GM18858 (cell line): ENCODE results near the gene C14orf132.

ENCODE experiments used
- ATAC-seq: cut with Tn5 transposase; IDR thresholded peaks from one replicate; pipeline ENCODE4 v1.9.1; 2021; ENCODE audit not compliant: unreplicated experiment

Gene C14orf132

DNA sequence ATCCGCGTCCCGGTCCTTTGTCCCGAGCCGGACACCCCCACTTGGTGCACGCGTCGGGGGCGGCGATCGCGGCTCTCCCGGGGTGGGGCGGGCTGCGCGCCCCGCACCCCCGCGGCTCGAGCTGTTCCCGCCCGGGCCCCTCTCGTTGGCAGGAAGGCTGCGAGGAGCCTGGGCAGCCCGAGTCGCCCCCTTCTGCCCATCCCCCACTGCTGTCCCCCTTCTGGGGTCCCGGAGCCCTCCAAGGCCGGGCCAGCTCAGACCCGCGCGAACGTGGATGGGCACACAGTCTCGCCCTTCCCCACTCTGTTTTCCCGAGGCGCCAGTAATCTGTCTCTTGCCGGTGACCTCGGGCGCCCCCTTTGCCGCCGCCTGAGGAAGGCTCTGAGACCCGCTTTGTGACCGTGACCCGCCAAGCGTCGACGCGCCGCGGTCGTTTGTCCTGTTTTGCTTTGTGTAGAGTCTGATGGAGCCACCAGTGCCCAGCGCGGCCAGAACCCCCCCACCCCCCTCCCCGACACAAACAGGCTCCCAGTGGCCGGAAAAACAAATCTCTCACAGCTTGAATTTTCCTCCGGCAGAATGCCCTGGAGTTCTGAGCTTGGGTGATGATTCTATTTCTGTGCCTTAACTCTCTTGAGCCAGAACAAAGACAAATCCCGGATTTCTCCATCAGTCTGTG lies 610 bp downstream of the C14orf132 start:
- ATAC-seq = no peak

DNA sequence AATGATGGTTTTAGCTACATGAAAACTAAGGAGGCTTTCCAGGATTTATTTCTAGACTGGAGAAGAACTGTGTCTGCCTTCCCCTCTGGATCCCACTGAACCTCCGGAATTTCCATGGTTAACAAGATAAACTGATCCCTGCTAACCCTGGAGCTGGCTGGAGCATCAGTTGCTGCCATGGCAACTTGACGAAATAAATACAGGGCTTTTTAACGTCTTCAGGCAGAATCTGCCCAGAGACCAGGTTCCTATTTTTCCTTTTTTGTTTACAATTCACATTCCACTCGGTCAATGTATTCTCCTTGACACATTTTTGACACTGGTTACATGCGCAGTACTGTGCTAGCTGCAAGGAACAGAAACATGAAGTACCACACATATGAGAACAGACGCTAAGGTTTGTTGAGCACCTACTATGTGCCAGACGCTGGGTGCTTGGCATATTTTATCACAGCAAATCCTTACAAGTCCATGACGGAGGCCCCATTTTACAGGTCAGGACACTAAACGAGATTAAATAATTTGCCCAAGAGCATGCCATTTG lies 1.7 kb downstream of the C14orf132 start:
- ATAC-seq = no peak

DNA sequence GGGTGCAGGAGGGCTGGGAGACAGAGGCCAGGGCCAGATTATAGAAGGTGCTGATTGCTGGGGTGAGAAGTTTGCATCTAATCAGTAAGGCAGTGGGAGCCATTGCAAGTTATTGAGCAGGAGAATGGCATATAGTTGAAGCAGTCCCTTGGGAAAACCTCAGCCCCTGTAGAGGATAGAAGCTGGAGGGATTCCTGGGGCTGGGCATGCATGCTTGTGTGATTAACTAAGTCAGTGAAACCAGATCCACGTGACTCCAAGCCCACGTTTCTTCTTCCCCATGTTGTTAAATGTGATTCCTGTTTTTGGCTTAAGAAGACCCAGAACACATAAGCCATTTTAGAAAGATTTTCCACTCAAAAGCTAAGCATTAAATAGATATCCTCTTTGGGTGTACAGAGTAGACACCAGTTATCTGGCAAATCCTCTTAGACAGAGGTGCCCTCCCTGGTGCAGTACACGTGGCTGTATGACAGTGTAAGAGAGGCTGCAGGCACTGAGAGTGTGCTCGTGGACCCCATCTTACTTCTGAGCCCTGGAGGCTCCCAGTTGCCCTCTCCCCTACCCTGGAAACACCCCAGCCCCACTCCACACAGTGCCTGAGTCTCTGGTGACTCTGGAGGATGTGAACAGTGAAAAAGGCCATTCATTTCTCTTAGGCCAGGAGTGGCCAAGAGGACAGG lies 3.2 kb downstream of the C14orf132 start:
- ATAC-seq = no peak

DNA sequence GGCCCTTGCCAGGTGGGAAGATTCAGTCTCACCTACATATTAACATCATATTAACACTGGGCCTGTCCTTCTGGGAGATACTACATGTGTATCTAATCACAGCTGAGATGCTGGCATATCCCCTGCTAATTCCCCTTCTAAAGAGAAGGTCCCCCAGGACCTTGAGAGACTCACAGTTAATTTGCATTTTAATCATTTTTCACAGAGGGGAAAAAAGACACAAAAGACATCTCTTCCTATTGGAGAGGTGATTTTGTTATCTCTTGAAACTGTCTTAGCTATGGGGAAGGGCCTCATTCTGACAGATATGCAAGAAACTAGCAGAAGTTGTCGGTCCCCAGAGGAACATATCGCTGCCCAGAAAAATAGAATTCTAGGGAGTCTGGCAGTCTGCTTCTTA lies 7.5 kb downstream of the C14orf132 start:
- ATAC-seq = no peak

GRCh38 chr14:96047101-96047500 lies 7.9 kb downstream of the C14orf132 start:
- no peak for ATAC-seq

DNA sequence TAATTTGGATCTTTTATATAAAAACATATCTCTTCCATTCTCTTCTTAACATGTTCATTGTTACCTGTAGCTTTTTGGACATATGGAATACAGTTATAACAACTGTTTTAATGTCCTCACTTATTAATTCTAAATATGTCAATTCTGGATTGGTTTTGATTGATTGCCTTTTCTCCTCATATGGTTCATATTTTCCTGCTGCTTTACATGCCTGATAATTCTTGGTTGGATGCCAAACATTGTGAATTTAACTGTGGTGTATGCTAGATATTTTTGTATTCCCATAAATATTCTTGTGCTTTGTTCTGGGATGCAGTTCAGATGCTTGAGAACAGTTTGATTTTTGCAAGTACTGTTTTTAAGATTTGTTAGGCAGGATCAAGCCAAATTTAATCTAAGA lies 10.8 kb downstream of the C14orf132 start:
- no peak for ATAC-seq

GRCh38 chr14:96050482-96050881 lies 11.3 kb downstream of the C14orf132 start:
- no peak for ATAC-seq

- no peak for ATAC-seq
Observed at GRCh38 chr14:96051231-96051630, 12.1 kb downstream of the C14orf132 start.

- no peak for ATAC-seq
Observed at GRCh38 chr14:96051642-96052540, 12.7 kb downstream of the C14orf132 start.

GRCh38 chr14:96052541-96053247 lies 13.5 kb downstream of the C14orf132 start:
- no peak for ATAC-seq

- no peak for ATAC-seq
Observed at GRCh38 chr14:96053248-96053599, 14.1 kb downstream of the C14orf132 start.

GRCh38 chr14:96053600-96054381 lies 14.6 kb downstream of the C14orf132 start:
- no peak for ATAC-seq

DNA sequence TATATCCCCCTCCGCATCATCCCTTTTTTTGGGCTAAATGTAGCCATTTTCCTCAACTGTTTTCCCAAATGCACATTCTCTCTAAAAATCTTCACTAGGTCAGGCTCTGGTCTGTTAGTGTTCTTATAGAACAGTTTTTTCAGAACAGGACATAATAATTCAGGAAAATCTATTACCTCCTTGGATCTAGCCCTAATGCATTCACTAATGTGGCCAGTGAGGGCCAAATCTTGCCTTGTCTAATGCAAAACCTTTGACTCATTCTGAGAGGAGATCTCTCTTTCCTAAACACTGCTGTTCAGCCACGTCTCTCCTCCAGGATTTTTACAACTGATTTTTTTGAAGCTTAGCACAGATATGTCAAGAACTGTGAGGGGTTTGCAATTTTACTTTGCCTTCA lies 15.5 kb downstream of the C14orf132 start:
- ATAC-seq = no peak

DNA sequence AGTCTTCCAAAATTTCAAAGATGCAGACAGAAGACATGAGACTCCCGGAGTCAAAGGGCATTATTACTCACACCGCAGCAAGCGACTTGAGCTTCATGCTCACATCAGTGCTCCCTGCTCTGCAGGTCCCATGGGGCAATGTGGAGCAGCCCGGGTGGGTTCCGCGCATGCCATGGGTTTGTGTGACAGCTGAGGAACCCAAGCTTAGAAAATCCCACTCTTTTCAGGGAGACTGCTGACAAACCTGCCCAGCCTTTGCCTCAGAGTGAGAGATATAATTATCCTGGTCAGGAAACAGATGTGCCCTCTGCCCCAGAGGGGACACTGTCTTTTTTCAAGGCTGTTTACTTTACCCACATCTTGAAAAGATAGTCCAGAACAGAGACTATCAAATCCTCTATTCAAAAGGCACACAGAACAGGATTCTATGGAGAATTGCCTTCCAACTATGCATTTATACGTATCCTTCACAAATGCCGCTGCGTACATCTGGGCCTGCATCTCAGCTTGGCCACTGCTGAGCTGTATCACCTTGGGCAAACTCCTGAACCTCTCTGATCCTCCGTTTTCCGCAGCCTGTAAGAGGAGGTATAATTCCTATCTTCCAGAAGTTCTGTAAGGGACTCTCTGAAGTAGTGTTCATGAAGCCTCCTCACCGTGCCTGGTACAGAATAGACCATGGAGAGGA lies 16.0 kb downstream of the C14orf132 start:
- ATAC-seq = no peak

DNA sequence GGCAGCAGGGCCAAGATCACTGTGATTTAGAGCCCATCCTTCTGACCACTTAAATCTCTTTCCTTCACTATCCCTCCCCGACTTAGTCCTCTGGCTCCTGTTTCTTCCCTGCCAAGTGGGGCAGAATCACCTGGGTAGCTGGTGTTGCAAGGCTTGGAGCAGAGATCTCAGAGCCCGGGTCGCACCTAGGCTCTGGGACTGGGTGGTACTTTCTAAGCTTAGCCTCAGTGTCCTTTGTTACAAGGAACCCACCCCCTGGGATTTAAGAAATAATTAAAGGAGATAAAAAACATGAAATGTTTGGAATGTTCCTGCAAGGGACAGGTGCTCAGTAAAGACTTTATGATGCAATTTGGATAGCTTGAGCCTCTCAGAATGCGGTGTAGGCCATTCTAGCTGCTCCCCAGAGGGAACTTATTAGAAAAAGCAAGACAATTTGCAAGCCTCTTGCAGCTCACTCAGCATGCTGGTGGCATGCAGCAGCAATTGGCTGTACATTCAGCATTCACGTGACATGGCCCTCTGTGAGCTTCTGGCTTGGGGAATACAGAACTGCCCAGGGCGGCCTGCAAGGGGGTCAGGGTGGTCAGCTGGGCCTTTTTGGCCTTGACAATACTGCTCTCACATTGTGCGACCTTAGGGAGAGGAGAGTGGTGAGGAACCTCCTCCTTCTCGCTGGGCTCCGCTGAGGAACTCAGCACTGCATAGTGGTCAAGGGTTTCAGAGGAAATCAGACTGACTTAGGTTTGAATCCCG lies 16.8 kb downstream of the C14orf132 start:
- no peak for ATAC-seq

DNA sequence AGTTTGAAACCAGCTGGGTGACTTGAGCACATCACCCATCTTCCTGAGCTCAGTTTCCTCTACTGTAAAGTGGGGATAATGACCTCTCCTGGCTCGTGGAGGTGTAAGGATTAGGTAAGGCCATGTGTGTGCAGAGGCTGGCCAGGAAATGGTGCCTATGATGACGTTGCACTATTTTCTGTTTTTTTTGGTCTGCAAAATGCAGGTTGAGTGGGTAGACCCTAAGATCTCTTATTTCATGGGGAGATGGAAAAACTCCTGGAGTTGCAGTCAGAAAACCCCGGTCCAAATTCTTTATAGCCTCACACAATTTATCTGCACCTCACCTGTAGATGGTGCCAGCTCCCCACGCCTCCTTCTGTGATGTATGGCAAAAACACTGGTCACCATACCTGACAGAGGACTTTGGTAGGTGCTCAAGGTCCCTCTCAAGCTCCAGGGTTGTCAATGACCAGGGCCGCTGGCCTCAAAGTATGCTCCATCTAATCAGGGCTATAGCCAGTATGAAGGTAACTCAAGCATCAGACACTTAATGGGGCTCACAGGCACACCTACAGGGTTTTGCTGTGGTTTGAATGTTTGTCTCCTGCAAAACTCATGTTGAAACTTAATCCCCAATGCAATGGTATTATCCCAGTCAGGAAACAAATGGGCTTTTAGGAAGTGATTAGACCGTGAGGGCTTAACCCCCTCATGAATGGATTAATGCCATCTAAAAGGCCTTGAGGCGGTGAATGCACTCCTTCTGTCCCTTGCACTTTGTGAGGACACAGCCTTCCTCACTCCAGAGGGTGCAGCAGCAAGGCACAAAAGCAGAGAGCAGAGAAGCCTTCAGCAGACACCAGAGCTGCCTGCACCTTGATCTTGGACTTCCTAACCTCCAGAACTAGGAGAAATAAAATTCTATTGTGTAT lies 17.6 kb downstream of the C14orf132 start:
- no peak for ATAC-seq

- ATAC-seq = no peak
Observed at GRCh38 chr14:96057738-96058137, 18.6 kb downstream of the C14orf132 start.
